Fibroblast of skin of right quadriceps (primary cell): Measurements from ENCODE around the gene TTLL1.
A peak's percentile ranks its signal among the peaks of the same experiment; 100 is the strongest.

Experiments used
- DNase-seq: peaks from one replicate; pipeline ENCODE4 v3.0.0-alpha.2; 2013

The TTLL1 gene

GRCh38 chr22:43088984-43089717, at the start of gene TTLL1:
TSS of gene TTLL1 (minus strand) at chr22:43089391. CDS start at chr22:43075586, 13,805 bp downstream.
- peak; percentile 85 for DNase-seq

DNA sequence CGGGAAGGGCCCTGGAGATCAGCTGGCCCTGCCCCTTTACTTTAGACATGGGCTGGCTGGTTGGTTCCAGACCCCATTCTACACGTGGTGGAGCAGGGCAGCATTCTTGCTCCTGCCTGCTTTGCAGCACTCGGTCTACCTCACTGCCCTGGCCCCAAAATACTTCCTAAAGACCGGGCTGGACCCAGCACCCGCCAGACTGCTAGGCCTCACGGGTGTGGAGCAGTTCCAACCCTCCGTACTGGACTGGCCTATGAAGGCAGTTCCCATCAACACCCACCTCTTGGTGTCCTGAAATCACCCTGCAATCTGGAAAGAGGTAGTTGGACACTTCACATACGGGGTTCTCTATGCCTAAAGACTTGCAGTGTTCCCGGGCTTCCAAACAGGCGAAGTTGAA, 47.6 kb upstream of the TTLL1 start:
- DNase-seq = no peak

DNA sequence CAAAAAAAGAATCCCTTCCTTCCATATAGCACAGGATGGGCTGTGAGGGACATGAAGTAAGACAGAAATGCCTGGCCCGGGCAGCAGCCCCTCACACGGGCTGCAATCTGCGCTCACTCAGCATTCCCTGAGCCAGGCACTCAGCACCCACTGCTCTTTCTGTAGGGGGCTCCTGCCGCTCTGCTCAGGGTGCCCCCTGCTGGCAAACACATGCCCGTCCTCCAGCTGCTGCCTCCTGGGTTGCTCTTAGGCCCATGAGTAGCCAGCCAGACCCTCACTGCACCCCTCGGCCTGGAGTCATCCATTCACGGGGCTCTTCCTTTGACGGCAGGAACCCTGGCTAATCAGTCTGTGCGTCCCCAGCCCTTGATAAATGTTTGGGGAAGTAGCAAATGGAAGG, 47.1 kb upstream of the TTLL1 start:
- no peak for DNase-seq

- DNase-seq = no peak
These were observed 46.4 kb upstream of the TTLL1 start for GRCh38 chr22:43135565-43135964.

DNA sequence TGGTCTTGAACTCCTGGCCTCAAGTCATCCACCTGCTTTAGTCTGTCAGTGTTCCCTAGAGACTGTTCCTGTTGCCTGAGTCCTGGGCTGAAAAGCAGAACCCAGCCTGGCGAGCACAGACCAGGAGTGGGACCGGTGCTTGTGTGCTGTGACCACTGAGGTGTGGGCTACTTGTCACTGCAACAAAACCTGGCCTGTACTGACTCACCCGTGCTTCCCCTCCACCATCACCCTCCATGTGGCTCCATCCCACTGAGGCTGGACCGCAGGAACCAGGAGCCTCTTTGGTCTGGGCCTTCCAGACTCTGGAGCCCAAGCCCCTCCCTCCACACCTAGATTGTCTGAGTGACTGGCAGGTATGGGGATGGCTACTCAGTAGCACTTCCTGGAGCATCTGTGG, 45.4 kb upstream of the TTLL1 start:
- no peak for DNase-seq

DNA sequence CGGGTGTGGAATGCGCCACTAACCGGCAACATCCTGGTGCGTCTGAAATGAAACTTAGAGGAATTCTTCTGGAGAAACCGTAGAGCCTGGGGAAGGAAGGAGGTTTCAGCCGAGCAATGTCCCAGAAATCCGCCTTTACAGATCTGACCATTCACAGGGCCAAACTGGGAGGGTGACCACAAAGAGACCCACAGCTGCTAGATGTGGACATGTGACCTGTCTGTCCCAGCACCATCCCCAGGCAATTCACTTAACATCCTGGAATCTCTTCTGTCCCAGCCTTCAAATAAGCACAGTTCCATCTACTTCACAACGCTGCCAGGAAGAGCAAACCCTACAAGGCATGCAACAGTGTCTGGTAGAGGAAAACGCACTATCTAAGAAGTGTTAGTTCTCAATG, 44.2 kb upstream of the TTLL1 start:
- DNase-seq = no peak

DNA sequence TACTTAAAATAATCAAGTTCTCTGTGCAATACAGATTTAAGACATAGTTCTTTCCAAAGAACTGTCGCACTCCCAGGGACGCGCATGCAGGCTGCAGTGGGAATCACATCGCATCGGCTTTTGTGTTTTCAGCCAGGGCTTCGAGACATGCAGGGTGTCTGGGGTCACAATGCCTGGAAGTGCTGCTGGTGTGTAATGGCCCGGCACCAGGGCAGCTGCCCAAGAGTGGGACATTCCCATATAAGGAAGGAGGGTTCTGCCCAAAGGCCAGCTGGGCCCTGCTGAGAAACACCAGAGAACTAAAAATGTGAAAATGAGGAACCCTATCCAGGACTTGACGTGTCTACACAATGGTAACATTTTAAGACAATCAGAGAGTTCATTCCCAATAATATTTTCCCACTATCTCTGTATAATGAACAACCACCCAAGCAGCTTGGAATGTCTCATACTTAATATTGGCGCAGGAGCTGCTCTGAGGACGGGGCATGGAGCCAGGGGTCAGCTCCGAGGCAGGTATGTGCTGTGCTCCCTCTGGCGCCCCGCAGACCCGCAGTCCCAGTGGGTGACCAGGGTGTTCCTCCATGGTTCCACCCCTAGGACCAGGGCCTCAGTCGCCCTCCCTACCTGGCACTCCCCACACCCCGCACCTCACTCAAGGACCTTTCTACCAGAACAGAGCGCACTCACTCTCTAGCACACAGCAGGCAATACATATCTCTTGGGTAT, 42.7 kb upstream of the TTLL1 start:
- no peak for DNase-seq

DNA sequence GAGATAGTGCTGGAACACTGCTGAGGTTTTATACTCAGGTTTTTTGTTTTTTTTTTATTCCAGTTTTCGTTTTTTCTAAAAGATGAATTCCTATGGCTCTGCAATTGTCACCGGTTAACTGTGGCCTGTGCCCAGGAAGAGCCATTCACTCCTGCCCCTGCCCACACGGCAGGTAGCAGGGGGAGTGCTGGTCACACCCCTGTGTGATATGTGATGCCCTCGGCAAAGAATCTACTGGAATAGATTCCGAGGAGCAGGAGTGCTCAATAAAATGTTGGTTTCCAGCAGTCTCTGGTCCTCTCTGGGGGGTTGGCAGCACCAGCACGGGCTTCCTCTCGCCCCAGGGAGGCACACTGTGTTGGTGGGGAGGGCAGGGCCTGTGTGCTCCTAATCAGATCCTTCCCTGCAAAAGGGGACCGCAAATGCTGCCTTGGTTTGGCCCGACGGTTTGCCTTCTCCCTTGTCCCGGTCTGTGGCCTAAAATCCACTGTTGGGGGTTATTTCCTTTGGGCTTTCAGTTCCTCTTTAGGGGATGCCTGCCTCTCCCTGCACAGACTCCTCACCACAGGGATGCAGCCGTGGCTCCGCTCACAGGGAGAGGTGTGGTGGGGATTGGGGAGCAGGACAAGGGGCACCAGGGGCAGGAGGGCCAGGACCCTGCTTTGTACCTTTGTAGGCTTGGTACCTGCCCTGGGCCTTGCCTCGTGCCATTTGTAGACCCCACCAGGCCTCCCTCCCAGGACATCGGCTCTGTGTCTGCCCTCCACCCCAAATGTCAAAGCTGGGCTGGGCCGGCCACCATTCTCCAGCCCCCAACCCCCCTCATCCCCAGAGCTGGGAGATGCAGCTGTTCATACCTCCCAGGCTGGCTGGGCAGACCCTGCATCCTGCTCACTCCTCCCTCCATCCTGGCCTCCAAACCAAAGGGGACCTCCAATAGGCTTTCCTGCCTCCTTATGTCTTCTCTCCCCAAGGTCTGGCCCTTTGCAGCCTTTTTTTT, 40.5 kb upstream of the TTLL1 start:
- DNase-seq = no peak

DNA sequence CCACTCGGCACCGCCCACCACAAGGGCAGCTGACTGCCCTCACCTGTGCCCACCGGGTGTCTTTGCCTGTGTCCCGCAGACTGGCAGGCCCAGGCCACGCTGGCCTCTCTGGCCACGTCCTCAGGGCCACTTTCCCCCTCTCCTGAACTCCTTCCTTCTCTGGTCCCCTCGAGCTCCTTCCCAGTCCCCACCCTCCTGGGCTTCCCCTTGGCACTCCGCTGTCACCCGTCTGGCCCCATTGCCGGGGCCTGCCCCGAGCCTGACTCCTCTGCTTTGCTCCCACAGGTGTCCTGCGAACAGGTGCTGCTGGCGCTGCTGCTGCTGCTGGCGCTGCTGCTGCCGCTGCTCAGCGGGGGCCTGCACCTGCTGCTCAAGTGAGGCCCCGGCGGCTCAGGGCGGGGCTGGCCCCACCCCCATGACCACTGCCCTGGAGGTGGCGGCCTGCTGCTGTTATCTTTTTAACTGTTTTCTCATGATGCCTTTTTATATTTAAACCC, 39.8 kb upstream of the TTLL1 start:
- no peak for DNase-seq

DNA sequence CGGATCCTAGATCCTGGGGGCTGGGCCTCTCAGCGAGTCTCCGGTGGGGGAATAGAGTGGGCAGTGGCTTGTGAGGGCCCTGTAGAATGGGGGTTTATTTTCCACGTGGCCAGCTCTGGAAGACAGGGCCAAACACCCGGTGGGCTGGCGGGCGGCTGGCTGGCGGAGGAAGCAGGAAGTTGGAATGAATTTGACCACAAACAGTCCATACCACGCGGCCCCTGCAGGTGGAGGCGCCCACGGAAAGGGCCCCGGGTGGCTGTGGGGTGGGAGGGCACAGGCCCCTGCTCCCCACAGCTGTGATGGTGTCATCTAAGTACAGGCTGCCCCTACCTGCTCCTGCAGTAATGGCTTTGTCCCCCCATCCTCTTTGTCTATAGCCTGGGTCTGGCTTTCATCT, 38.9 kb upstream of the TTLL1 start:
- no peak for DNase-seq

DNA sequence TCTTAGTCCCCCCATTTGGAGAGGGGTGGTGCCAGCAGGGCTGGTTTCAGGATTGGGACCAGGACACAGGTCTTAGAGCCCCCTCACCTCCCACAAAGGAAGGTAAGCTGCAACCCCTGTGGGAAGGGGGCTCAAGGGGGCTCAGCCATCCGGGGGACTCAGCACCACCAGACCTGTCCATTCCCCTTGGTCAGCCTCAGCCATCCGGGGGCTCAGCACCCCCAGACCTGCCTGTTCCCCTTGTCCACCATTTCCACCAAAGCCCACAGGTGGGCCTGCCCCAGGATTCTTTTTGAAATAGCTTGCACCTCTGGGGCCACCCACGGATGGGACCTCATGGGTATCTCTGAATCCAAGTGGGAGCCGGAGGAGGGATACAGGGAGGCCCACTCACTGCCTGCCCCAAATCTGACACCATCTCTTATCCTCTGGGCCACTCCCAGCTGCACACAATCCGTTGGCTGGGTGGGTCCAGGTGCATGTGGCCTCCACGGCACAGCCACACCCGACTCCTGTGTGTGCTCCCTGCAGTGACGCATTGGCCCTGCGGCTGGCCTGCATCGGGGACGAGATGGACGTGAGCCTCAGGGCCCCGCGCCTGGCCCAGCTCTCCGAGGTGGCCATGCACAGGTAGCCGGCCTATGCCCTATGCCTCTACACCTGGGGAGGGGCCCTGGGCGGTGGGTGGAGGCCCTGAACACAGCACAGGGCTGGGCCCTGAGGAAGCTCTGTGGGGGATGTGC, 38.1 kb upstream of the TTLL1 start:
- DNase-seq = no peak

DNA sequence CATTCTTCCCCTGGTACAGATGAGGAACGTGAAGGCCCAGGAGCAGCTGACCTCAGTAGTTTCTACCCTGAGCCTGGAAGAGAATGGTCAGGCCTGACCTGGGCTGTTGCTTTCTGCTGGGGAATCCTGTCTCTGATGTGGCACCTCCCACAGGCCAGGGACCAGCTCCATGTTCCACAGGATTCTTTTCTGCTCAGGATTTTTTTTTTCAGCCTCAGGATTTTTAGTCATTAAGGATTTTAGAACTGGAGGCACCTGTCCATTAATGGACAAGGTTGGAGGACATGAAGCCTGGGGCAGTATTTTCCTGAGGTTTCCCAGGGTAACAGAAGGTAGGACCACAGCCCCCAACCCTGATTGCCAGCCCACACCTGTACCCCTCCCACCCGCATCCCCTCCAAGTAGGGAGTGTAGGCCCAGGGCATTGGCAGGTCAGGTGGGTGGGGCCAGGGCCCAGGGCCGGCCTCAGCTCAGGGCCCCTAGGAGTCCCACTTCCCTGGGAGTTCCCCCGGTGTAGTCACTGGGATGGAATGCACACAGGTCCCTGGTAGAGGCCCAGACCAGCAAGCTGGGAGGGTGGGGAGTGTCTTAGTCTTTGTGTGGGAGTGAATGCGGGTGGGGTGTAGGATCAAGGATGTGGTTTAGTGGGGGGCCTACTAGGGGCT, 37.4 kb upstream of the TTLL1 start:
- peak; percentile 77 for DNase-seq

DNA sequence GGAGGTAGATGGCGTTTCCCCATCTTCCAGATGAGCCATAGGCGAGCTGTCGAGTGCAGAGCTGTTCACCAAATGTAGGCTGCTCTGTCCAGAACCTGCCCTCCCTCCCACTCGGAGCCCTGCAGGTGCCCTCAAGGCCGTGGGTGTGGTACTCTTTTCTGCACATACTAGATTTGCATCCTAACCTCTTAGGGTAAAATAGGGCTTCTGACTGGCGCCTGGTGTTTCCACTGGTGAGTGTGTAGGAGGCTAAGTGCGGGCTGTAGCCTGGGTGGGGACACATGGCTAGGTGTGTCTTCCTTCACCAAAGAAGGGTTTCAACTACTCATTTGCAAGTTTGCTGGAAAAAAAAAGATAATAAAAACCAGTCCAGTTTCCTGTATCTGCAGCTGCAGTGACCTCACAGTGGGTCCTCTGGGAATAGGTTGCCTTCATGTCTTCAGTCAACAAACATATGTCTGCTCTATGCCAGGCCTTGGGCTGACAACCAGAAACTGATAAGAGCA, 29.8 kb upstream of the TTLL1 start:
- DNase-seq = no peak

GRCh38 chr22:43118024-43118849, 29.0 kb upstream of the TTLL1 start:
- no peak for DNase-seq

GRCh38 chr22:43116932-43117331, 27.7 kb upstream of the TTLL1 start:
- no peak for DNase-seq

DNA sequence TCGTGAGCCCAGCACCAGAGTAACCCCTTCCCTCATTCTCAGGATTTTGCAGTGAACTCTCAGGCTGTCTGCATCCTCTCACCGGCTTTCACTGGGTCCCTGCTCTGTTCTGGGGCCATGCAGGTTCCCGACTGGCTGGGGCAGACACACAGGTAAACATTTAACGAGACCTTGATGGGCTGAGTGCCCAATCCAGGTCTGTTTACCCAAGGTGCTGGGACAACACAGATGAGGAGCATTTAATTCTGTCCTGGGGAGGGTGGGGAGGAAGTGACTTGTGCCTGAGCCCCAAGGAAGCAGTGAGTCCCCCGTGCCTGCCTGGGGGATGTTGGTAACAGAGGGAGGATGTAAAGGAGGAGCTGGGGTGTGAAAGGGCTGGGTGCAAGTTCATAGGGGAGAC, 25.8 kb upstream of the TTLL1 start:
- DNase-seq = no peak

GRCh38 chr22:43113526-43114251, 24.5 kb upstream of the TTLL1 start:
- no peak for DNase-seq

GRCh38 chr22:43110927-43111623, 21.9 kb upstream of the TTLL1 start:
- DNase-seq = no peak

- DNase-seq = no peak
These were observed 21.3 kb upstream of the TTLL1 start, which contains the start of gene BIK for GRCh38 chr22:43110444-43110926. TSS of gene BIK (plus strand) at chr22:43110750. CDS start at chr22:43124023, 13,273 bp downstream.
